Hepatocyte (in vitro differentiated cells): Measurements from ENCODE around the gene ZNF282.

Experiments
- CTCF ChIP-seq: fragments of 200-600 bp; sonication (generic); IDR thresholded peaks from 2 replicates; pipeline ENCODE4 v1.5.1; 2016; ENCODE audit warnings: antibody characterized with exemption, mild to moderate bottlenecking; ENCODE audit not compliant: poor library complexity
- EZH2 ChIP-seq: fragments of 200-600 bp; sonication (generic); IDR thresholded peaks from 2 replicates; pipeline ENCODE4 v1.6.1; 2016; ENCODE audit warnings: antibody characterized with exemption, mild to moderate bottlenecking, borderline replicate concordance
- EZH2phosphoT487 ChIP-seq: fragments of 200-600 bp; sonication (generic); IDR thresholded peaks from one replicate; pipeline ENCODE4 v1.6.1; 2018; ENCODE audit warnings: antibody characterized with exemption, mild to moderate bottlenecking, low read depth, moderate library complexity; ENCODE audit not compliant: unreplicated experiment, severe bottlenecking

- no peak for TF ChIP-seq CTCF
- TF ChIP-seq EZH2, result no peak
- no peak for TF ChIP-seq EZH2phosphoT487
These were observed 28.4 kb downstream of the ZNF282 start for GRCh38 chr7:149223761-149224160.
